M059J (cell line): ENCODE data around the gene BRI3. TPM values are rescaled to one million over a fixed set of nuclear protein-coding genes. Genes with fewer than 3 reads are reported as not detected.

Experiments used
- DNase-seq: peaks from one replicate; pipeline ENCODE4 v3.0.0-alpha.2; 2012; ENCODE audit warnings: low read depth
- total RNA-seq: library from RNA; depleted of rRNA; stranded (reverse); fragments of >200 nt; shearing (Covaris generic); gene quantifications from 2 replicates; pipeline ENCODE4 v1.2.3, GENCODE V29; 2014

Gene BRI3
- total RNA-seq, 1 experiment from 2014 or later, result 37.5 TPM

- no peak for DNase-seq
These were observed 28.9 kb upstream of the BRI3 start for GRCh38 chr7:98252425-98253054.

GRCh38 chr7:98254516-98254915 is 27.0 kb upstream of the BRI3 start:
- no peak for DNase-seq

GRCh38 chr7:98254951-98255610 is 26.4 kb upstream of the BRI3 start:
- peak; percentile 20 for DNase-seq

- DNase-seq, result no peak
These were observed 25.1 kb upstream of the BRI3 start for GRCh38 chr7:98256431-98256830.

GRCh38 chr7:98257701-98258100 is 23.8 kb upstream of the BRI3 start:
- DNase-seq, result no peak

- DNase-seq, result peak; percentile 79
These were observed 15.6 kb upstream of the BRI3 start for GRCh38 chr7:98265841-98266271.

- no peak for DNase-seq
These were observed 14.6 kb upstream of the BRI3 start for GRCh38 chr7:98266840-98267239.

- DNase-seq, result no peak
These were observed 14.2 kb upstream of the BRI3 start for GRCh38 chr7:98267303-98267702.

GRCh38 chr7:98276241-98276761 is 5.2 kb upstream of the BRI3 start:
- DNase-seq, result no peak

- DNase-seq, result peak; percentile 24
These were observed 3.1 kb upstream of the BRI3 start for GRCh38 chr7:98278408-98278807.

- DNase-seq, result no peak
These were observed 2.5 kb upstream of the BRI3 start for GRCh38 chr7:98278936-98279335.

GRCh38 chr7:98280296-98280695 is 1.2 kb upstream of the BRI3 start:
- no peak for DNase-seq

- DNase-seq, result no peak
These were observed 496 bp downstream of the BRI3 start for GRCh38 chr7:98281757-98282606.

GRCh38 chr7:98282703-98283102 is 1.2 kb downstream of the BRI3 start:
- no peak for DNase-seq

- DNase-seq, result no peak
These were observed 1.8 kb downstream of the BRI3 start for GRCh38 chr7:98283127-98283886.

GRCh38 chr7:98283887-98284222 is 2.4 kb downstream of the BRI3 start:
- DNase-seq, result no peak

GRCh38 chr7:98284335-98285036 is 3.0 kb downstream of the BRI3 start:
- peak; percentile 81 for DNase-seq

GRCh38 chr7:98285157-98286092 is 3.9 kb downstream of the BRI3 start:
- DNase-seq, result no peak

GRCh38 chr7:98286093-98286539 is 4.6 kb downstream of the BRI3 start:
- DNase-seq, result peak; percentile 81
